Activated T-cell treated with anti-CD3 and anti-CD28 coated beads, Interleukin-2, amount 50 U/mL, for 24 hours (primary cell): Measurements from ENCODE around the gene LAIR2.
A peak's percentile ranks its signal among the peaks of the same experiment; 100 is the strongest.
"Not testable (repeated sequence)": the region's sequence is repeated elsewhere in the genome, so short reads cannot be mapped to it uniquely, and the experiment has no call there.

Experiments used
- DNase-seq: peaks from one replicate; pipeline ENCODE4 v3.0.0-alpha.2; 2020
- H3K27ac Mint-ChIP-seq: 2 replicates; pipeline ENCODE4 v1.8.0; 2020; ENCODE audit warnings: mild to moderate bottlenecking, mixed read lengths
- H3K27me3 Mint-ChIP-seq: 2 replicates; pipeline ENCODE4 v1.8.0; 2020; ENCODE audit warnings: mixed read lengths
- H3K36me3 Mint-ChIP-seq: 2 replicates; pipeline ENCODE4 v1.8.0; 2020; ENCODE audit warnings: low read depth, mixed read lengths
- H3K4me1 Mint-ChIP-seq: 2 replicates; pipeline ENCODE4 v1.8.0; 2020; ENCODE audit warnings: low read depth, mixed read lengths
- H3K4me3 Mint-ChIP-seq: 2 replicates; pipeline ENCODE4 v1.8.0; 2020; ENCODE audit warnings: mild to moderate bottlenecking, moderate library complexity, mixed read lengths
- H3K9me3 Mint-ChIP-seq: 2 replicates; pipeline ENCODE4 v1.8.0; 2020; ENCODE audit warnings: mixed read lengths

LAIR2 gene

GRCh38 chr19:54498451-54498772, 4.2 kb upstream of the LAIR2 start:
- H3K4me3 Mint-ChIP-seq, H3K27ac Mint-ChIP-seq, H3K36me3 Mint-ChIP-seq, H3K9me3 Mint-ChIP-seq, DNase-seq: not testable (repeated sequence)
- peaks cover 38% of the 10 kb centered on the region for H3K27me3 Mint-ChIP-seq
- peaks cover 28% of the 10 kb centered on the region for H3K4me1 Mint-ChIP-seq

GRCh38 chr19:54505542-54505941, 2.9 kb downstream of the LAIR2 start:
- not testable (repeated sequence) for H3K36me3 Mint-ChIP-seq, H3K27ac Mint-ChIP-seq, DNase-seq, H3K4me3 Mint-ChIP-seq, H3K9me3 Mint-ChIP-seq
- Mint-ChIP-seq H3K4me1 (peaks cover 20% of the 10 kb centered on the region), H3K27me3 (peaks cover 34% of the 10 kb centered on the region)

- H3K4me3 Mint-ChIP-seq, result no peak overlapping the region
- peaks cover 29% of the 10 kb centered on the region for H3K27me3 Mint-ChIP-seq
- H3K27ac Mint-ChIP-seq, result no peak overlapping the region
- H3K4me1 Mint-ChIP-seq, result peaks cover 20% of the 10 kb centered on the region
- DNase-seq, result no peak
- H3K9me3 Mint-ChIP-seq, result no peaks in the 10 kb centered on the region
- no peaks in the 10 kb centered on the region for H3K36me3 Mint-ChIP-seq
Measured at GRCh38 chr19:54506079-54506478, 3.4 kb downstream of the LAIR2 start.

DNA sequence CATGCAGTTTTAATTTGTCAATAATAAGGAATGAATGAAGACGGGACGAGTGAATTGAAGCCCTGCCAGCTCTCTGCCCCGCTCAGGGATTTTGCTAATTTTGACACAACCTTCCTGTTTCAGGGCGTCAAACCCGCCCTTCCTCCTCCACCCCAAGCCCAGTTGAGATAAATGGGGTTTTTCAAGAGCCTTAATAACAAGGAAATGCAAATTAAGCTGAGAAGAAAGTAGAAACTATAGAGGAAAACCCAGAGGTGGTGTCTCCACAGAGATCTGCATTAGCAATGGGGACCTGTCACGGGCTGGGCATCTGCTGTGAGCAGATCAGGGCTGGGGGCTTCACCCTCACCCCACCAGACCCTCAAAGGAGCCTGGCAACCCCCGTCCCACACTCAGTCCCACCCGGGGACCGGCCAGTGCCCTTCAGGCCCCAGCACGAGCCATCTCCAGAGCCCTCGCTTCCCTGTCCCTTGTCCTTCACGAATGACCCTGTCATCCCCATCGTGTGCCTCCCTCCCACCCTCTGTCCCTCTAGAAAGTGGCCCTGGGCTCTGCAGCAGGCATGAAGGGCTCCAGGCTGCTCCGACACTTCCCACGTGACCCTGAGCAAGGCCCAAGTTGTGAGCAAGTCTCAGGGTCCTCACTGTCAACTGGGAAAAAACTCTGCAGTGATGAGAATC, 4.5 kb downstream of the LAIR2 start:
- DNase-seq, H3K36me3 Mint-ChIP-seq, H3K27ac Mint-ChIP-seq, H3K4me3 Mint-ChIP-seq, H3K9me3 Mint-ChIP-seq: not testable (repeated sequence)
- Mint-ChIP-seq H3K27me3 (peaks cover 25% of the 10 kb centered on the region), H3K4me1 (peaks cover 20% of the 10 kb centered on the region)

DNA sequence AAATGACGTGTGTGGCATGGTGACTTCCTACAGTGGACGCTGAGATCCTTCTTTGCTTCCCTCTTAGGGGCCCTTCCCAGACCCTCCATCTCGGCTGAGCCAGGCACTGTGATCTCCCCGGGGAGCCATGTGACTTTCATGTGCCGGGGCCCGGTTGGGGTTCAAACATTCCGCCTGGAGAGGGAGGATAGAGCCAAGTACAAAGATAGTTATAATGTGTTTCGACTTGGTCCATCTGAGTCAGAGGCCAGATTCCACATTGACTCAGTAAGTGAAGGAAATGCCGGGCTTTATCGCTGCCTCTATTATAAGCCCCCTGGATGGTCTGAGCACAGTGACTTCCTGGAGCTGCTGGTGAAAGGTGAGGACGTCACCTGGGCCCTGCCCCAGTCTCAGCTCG, 5.2 kb downstream of the LAIR2 start:
- Mint-ChIP-seq H3K27me3 (peaks cover 25% of the 10 kb centered on the region), H3K9me3 (no peaks in the 10 kb centered on the region), H3K27ac (no peak overlapping the region), H3K36me3 (no peaks in the 10 kb centered on the region), H3K4me3 (no peak overlapping the region), H3K4me1 (peaks cover 14% of the 10 kb centered on the region)
- no peak for DNase-seq

- not testable (repeated sequence) for H3K36me3 Mint-ChIP-seq, H3K4me3 Mint-ChIP-seq, H3K9me3 Mint-ChIP-seq, DNase-seq, H3K27ac Mint-ChIP-seq
- Mint-ChIP-seq H3K4me1 (peaks cover 14% of the 10 kb centered on the region), H3K27me3 (peaks cover 32% of the 10 kb centered on the region)
Measured at GRCh38 chr19:54508487-54508886, 5.9 kb downstream of the LAIR2 start.

- not testable (repeated sequence) for H3K36me3 Mint-ChIP-seq, H3K9me3 Mint-ChIP-seq, H3K4me3 Mint-ChIP-seq, DNase-seq, H3K27ac Mint-ChIP-seq
- Mint-ChIP-seq H3K4me1 (peaks cover 14% of the 10 kb centered on the region), H3K27me3 (peaks cover 34% of the 10 kb centered on the region)
Measured at GRCh38 chr19:54509200-54509940, 6.7 kb downstream of the LAIR2 start.

DNA sequence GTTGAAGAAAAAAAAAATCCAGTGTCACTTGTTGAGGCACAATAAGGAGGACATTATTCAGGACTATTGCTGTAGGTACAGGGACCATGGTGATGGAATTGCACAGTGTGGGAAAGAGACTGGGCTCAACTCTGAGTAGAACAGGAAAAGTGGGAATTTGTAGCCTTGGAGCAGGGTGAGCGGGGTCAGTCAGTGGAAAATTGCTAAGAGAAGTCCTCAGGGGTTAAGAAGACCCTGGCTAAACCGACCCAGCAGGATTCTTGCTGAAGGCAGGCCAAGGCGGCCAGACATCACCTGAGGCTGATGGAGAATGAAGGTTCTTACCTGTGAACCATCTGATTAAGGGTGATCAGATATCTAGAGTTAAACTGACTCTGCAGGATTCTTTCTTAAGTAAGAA, 12.5 kb downstream of the LAIR2 start:
- Mint-ChIP-seq H3K4me3 (no peak overlapping the region), H3K36me3 (no peaks in the 10 kb centered on the region), H3K9me3 (peaks cover 3% of the 10 kb centered on the region), H3K27ac (no peak overlapping the region), H3K27me3 (peaks cover 30% of the 10 kb centered on the region), H3K4me1 (peaks cover 21% of the 10 kb centered on the region)
- DNase-seq, result no peak

GRCh38 chr19:54517483-54517882, 14.9 kb downstream of the LAIR2 start:
- Mint-ChIP-seq H3K27ac (no peak overlapping the region), H3K9me3 (peaks cover 3% of the 10 kb centered on the region), H3K4me1 (peaks cover 41% of the 10 kb centered on the region), H3K27me3 (peaks cover 38% of the 10 kb centered on the region), H3K36me3 (no peaks in the 10 kb centered on the region), H3K4me3 (no peak overlapping the region)
- DNase-seq, result peak; percentile 67

DNA sequence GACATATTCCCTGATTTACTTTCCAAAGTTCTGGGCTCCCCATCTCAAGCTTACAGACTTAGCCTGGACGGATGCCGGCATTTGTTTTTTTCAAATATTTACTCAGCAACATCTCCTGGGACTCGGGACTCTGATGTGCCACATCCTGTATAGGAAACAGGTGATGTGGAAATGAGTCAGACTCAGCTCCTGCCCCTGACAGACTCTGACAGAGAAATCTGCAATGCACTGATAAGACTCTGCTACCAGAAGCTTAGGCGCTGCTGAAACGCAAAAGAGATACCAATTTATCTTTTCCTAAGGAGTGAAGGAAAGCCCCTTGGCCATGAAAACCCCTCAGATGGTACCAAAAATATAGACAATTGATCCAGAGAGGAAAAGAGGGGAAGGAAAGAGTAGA, 16.2 kb downstream of the LAIR2 start:
- peaks cover 54% of the 10 kb centered on the region for H3K4me1 Mint-ChIP-seq
- H3K4me3 Mint-ChIP-seq, result peak overlapping the region; percentile 13
- DNase-seq, result no peak
- H3K9me3 Mint-ChIP-seq, result peaks cover 3% of the 10 kb centered on the region
- H3K27ac Mint-ChIP-seq, result peak overlapping the region; percentile 39
- peaks cover 31% of the 10 kb centered on the region for H3K27me3 Mint-ChIP-seq
- H3K36me3 Mint-ChIP-seq, result no peaks in the 10 kb centered on the region

DNA sequence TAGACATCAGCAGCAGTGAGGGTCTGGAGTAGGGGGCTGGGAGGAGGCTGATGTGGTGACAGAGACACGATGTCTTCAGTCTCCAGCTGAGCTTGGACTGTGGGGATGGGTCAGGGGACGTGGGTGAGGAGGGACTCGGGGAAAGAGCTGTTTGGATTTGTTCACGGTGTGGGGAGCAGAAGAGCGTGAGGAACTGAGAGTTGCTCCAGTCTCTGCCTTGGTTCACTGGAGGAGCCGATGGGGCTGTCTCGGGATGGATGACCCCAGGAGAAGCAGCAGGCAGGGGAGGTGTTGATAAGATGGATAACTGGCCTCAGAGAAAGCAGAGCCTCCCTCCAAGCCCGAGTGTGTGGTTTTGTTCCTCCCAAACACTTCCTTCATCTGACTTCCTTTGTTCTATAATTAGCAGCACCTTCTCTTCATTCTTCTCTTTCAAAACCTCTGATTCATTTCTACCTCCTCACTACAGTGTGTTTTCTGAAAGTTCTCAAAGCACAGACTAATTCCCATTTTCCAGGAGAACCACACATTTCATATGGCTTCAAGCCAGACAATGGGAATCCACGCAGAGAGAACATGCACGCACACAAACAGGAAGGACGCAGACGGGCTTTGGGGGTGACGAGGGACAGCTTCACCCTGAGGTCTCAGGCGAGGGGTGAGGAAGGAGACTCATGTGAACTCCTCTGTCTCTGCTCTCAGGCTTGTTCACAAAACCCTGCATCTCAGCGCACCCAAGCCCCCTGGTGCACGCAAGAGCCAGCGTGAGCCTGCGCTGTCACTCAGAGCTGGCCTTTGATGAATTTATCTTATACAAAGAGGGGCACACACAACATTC, 18.6 kb downstream of the LAIR2 start:
- Mint-ChIP-seq H3K27me3 (peaks cover 21% of the 10 kb centered on the region), H3K27ac (peak overlapping the region; percentile 70), H3K4me1 (peaks cover 59% of the 10 kb centered on the region), H3K36me3 (no peaks in the 10 kb centered on the region), H3K4me3 (peak overlapping the region; percentile 38), H3K9me3 (peaks cover 3% of the 10 kb centered on the region)
- DNase-seq, result peak; percentile 52

GRCh38 chr19:54521860-54522513, 19.4 kb downstream of the LAIR2 start:
- peaks cover 27% of the 10 kb centered on the region for H3K27me3 Mint-ChIP-seq
- H3K9me3 Mint-ChIP-seq, result peaks cover 4% of the 10 kb centered on the region
- peaks cover 59% of the 10 kb centered on the region for H3K4me1 Mint-ChIP-seq
- peak overlapping the region; percentile 70 for H3K27ac Mint-ChIP-seq
- no peak for DNase-seq
- H3K36me3 Mint-ChIP-seq, result no peaks in the 10 kb centered on the region
- H3K4me3 Mint-ChIP-seq, result peak overlapping the region; percentile 38

- DNase-seq, result peak; percentile 67
- Mint-ChIP-seq H3K27me3 (peaks cover 27% of the 10 kb centered on the region), H3K4me3 (peak overlapping the region; percentile 0), H3K4me1 (peaks cover 58% of the 10 kb centered on the region), H3K27ac (peak overlapping the region; percentile 80), H3K36me3 (no peaks in the 10 kb centered on the region), H3K9me3 (peaks cover 5% of the 10 kb centered on the region)
Measured at GRCh38 chr19:54523403-54523802, 20.8 kb downstream of the LAIR2 start.

DNA sequence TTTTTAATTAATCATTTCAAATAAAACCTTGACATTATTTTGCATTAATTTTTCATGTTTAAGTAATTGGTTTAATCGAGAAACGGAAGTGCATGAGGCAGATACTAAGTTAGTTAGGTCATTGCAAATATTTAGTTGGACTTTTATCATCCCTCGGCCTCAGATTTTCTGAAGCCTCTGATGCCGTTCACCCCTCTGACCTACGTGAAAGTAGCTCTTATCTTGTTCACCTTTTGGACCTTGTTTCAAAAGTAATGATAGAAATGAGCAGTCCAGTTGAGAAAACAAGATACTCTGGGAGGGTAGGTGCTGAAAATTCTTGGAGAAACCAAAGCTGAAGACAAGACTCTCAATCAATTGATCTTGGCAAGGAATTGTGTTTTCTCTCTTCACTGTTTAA, 23.0 kb downstream of the LAIR2 start:
- Mint-ChIP-seq H3K4me3 (no peak overlapping the region), H3K27me3 (peaks cover 39% of the 10 kb centered on the region), H3K27ac (no peak overlapping the region), H3K4me1 (peaks cover 51% of the 10 kb centered on the region), H3K9me3 (peaks cover 5% of the 10 kb centered on the region), H3K36me3 (no peaks in the 10 kb centered on the region)
- no peak for DNase-seq
